Omental fat pad (tissue), 4 donors: Measurements from ENCODE around the gene MAP3K6. TPM values are rescaled to one million over a fixed set of nuclear protein-coding genes. Genes with fewer than 3 reads are reported as not detected.

Experiments used
- ATAC-seq: fragments of 150-250 bp; one replicate; pipeline ENCODE4 v1.9.1; 2016; ENCODE audit warnings: mild to moderate bottlenecking, moderate library complexity; ENCODE audit not compliant: low FRiP score
- DNase-seq: peaks from one replicate; pipeline ENCODE4 v3.0.0-alpha.2; 2019; ENCODE audit warnings: low spot score
- CTCF ChIP-seq, 3 donors: fragments of 450-650 bp; IDR thresholded peaks; one replicate each; pipeline ENCODE4 v1.5.1; 2016 to 2017; ENCODE audit warnings: antibody characterized with exemption in 3 of 3, mild to moderate bottlenecking in 3 of 3, moderate library complexity in 2 of 3
- total RNA-seq, 4 donors: library from RNA; depleted of rRNA; stranded (reverse); fragments of >200 nt; gene quantifications; one replicate each; pipeline ENCODE4 v1.1.0, GENCODE V29; 2016

The MAP3K6 gene
- total RNA-seq, 4 donors from 2014 or later: 26.8 to 129 (median 43.4) TPM

GRCh38 chr1:27357281-27358037 is 9.3 kb downstream of the MAP3K6 start:
- peak in 2 of 3 donors; percentile 55 to 90 for TF ChIP-seq CTCF (IDR thresholded peaks at IDR 0.05)
- ATAC-seq (peak; percentile 51), DNase-seq (no peak)

GRCh38 chr1:27356619-27357280 is 10.0 kb downstream of the MAP3K6 start:
- no peak for TF ChIP-seq CTCF (IDR thresholded peaks at IDR 0.05)
- peak; percentile 79 for ATAC-seq
- DNase-seq: no peak

GRCh38 chr1:27356277-27356618 is 10.5 kb downstream of the MAP3K6 start:
- ATAC-seq (no peak), DNase-seq (no peak)
- no peak for TF ChIP-seq CTCF (IDR thresholded peaks at IDR 0.05)

GRCh38 chr1:27355683-27356082 is 11.1 kb downstream of the MAP3K6 start:
- ATAC-seq (no peak), DNase-seq (no peak)

GRCh38 chr1:27353629-27354028 is 13.1 kb downstream of the MAP3K6 start:
- no peak for TF ChIP-seq CTCF (IDR thresholded peaks at IDR 0.05)
- DNase-seq (no peak), ATAC-seq (no peak)

More at GRCh38 chr1:27355683-27356082, 11.1 kb downstream of the MAP3K6 start:
- TF ChIP-seq CTCF (IDR thresholded peaks at IDR 0.05): no peak

- no peak for TF ChIP-seq CTCF (IDR thresholded peaks at IDR 0.05)
- DNase-seq: no peak
- no peak for ATAC-seq
Observed at GRCh38 chr1:27353166-27353565, 13.6 kb downstream of the MAP3K6 start.
